BLaER1 (cell line): Measurements from ENCODE around the gene KRT72.

Experiments
- H3K27ac ChIP-seq: shearing (Covaris generic); formaldehyde crosslinking; 2 replicates; pipeline ENCODE4 v1.8.1; 2022
- H3K27me3 ChIP-seq: shearing (Covaris generic); formaldehyde crosslinking; 2 replicates; pipeline ENCODE4 v1.8.1; 2022
- H3K36me3 ChIP-seq: shearing (Covaris generic); formaldehyde crosslinking; 2 replicates; pipeline ENCODE4 v1.8.1; 2022
- H3K4me1 ChIP-seq: shearing (Covaris generic); formaldehyde crosslinking; 2 replicates; pipeline ENCODE4 v1.8.1; 2022
- H3K4me2 ChIP-seq: shearing (Covaris generic); formaldehyde crosslinking; 2 replicates; pipeline ENCODE4 v1.8.1; 2022
- H3K4me3 ChIP-seq: shearing (Covaris generic); formaldehyde crosslinking; 2 replicates; pipeline ENCODE4 v1.8.1; 2022
- H3K9ac ChIP-seq: shearing (Covaris generic); formaldehyde crosslinking; 2 replicates; pipeline ENCODE4 v1.8.1; 2022
- H3K9me3 ChIP-seq: shearing (Covaris generic); formaldehyde crosslinking; 2 replicates; pipeline ENCODE4 v1.8.1; 2022
- H4K20me1 ChIP-seq: shearing (Covaris generic); formaldehyde crosslinking; 2 replicates; pipeline ENCODE4 v1.8.1; 2022
- Cebpa-rat ChIP-seq: shearing (Covaris generic); IDR thresholded peaks from 2 replicates; pipeline ENCODE4 v1.8.1; 2022

KRT72 gene

DNA sequence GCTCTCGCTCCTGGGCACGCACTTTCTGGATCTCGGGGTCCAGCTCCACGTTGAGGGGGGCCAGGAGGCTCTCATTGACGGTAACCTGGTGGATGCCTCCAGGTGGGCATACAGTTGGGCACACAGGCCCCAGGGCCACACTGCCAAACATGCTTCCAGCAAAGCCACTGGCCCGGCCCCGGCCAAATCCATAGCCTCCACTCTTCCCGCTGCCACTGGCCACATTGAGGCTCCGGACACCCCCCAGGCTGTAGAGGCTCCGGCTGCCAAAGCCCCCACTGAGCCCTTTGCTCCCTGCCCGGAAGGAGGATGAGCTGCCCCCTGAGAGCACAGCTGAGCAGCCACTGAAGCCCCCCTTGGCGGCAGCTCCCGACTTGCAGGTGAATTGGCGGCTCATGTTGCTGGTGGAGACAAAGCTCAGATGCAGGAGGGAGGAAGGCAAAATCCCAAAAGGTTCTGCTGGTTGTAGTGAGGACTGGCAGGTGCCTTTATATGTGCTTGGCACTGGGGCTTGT lies 48.5 kb downstream of the KRT72 start, which contains the start of gene KRT71:
KRT71 (minus strand) TSS at position 465 of the 515 bp plus-strand sequence; CDS start at position 397, 68 bp downstream.
- Histone ChIP-seq H3K9me3 (no peaks in the 10 kb centered on the region), H3K36me3 (no peaks in the 10 kb centered on the region), H4K20me1 (no peaks in the 10 kb centered on the region), H3K9ac (no peak within 1 kb of the TSS), H3K4me1 (no peaks in the 10 kb centered on the region), H3K4me2 (no peak within 1 kb of the TSS), H3K4me3 (no peak within 1 kb of the TSS), H3K27ac (no peak within 1 kb of the TSS), H3K27me3 (no peaks in the 10 kb centered on the region)
- TF ChIP-seq Cebpa-rat: no peak

DNA sequence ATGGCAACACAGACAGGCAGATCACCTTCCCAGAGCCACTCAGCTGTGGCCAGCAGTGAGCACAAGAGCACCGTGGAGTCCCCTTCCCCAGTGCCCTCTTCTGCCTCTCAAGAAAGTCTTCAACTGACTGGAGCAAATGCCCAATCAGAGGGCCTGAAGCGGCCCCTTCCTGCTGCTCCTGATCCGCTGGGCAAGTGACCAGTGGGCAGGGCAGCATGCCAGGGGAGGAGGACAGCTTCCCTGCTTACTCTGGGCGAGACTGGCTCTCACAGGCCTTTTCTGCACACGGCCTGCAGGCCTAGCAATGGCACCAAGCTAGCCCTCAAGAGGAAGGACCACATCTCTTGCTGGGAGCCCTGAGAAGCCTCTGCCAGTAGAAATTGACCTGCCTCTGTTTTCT lies 49.2 kb downstream of the KRT72 start:
- Histone ChIP-seq H3K9me3 (no peaks in the 10 kb centered on the region), H3K4me1 (peaks cover 6% of the 10 kb centered on the region; the same call in 1 of the 2 replicates), H4K20me1 (no peaks in the 10 kb centered on the region), H3K36me3 (no peaks in the 10 kb centered on the region), H3K9ac (no peak overlapping the region), H3K27me3 (no peaks in the 10 kb centered on the region), H3K4me2 (no peak overlapping the region), H3K27ac (no peak overlapping the region), H3K4me3 (no peak overlapping the region)
- TF ChIP-seq Cebpa-rat: no peak

DNA sequence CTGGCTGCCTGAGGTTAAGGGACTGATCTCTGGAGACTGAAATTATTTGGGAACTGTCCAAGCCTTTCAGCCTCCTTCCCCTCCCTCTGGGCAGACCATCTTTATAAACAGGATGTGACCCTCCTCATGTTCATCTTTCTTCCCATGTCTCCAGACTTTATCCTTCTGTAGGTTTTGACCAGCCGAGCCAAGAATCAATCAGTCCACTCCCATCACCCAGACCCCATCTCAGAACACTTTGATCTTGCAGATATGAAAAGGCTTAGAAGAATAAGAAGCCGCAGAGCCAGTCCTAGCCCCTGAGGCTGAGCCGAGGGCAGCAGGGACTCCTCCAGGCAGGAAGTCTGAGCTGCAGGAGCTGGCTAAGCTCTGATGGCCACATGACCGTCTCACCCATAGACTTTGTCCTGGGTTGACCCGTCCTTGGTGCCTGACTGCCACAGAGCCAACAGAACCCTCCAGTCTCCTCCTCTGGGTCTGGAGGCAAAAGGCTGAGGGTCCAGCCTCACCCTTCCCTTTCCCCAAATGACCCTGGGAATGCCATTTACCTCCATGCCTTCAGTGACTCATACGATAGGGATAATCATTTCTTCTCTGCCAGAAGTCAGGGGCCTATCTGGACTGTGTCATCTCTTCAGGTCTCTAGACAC lies 49.9 kb downstream of the KRT72 start:
- Histone ChIP-seq H4K20me1 (no peaks in the 10 kb centered on the region), H3K9me3 (no peaks in the 10 kb centered on the region), H3K27me3 (no peaks in the 10 kb centered on the region), H3K4me3 (no peak overlapping the region), H3K4me1 (peaks cover 6% of the 10 kb centered on the region; the same call in 1 of the 2 replicates), H3K4me2 (no peak overlapping the region), H3K27ac (no peak overlapping the region), H3K9ac (no peak overlapping the region), H3K36me3 (no peaks in the 10 kb centered on the region)
- TF ChIP-seq Cebpa-rat: no peak

DNA sequence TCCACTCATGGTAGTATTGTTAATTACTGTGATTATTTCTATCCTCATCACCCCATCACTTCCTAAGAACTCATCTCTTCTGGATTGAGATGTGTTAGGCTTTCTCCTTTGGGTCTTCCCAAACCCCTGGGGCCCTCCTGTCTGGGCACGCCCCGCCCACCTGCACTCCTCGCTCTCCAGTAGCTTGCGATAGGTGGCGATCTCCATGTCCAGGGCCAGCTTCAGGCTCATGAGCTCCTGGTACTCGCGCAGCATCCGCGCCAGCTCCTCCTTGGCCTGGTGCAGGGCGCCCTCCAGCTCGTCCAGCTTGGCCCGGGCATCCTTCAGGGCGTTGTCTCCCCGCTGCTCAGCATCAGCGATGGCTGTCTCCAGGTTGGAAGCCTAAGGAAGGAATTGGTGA lies 55.1 kb downstream of the KRT72 start:
- no peak overlapping the region for H3K4me3 ChIP-seq
- no peaks in the 10 kb centered on the region for H3K27me3 ChIP-seq
- TF ChIP-seq Cebpa-rat: no peak
- peaks cover 6% of the 10 kb centered on the region; the same call in 1 of the 2 replicates for H3K4me1 ChIP-seq
- H3K36me3 ChIP-seq: no peaks in the 10 kb centered on the region
- H3K27ac ChIP-seq: no peak overlapping the region
- no peak overlapping the region for H3K4me2 ChIP-seq
- H4K20me1 ChIP-seq: no peaks in the 10 kb centered on the region
- H3K9me3 ChIP-seq: no peaks in the 10 kb centered on the region
- no peak overlapping the region for H3K9ac ChIP-seq

DNA sequence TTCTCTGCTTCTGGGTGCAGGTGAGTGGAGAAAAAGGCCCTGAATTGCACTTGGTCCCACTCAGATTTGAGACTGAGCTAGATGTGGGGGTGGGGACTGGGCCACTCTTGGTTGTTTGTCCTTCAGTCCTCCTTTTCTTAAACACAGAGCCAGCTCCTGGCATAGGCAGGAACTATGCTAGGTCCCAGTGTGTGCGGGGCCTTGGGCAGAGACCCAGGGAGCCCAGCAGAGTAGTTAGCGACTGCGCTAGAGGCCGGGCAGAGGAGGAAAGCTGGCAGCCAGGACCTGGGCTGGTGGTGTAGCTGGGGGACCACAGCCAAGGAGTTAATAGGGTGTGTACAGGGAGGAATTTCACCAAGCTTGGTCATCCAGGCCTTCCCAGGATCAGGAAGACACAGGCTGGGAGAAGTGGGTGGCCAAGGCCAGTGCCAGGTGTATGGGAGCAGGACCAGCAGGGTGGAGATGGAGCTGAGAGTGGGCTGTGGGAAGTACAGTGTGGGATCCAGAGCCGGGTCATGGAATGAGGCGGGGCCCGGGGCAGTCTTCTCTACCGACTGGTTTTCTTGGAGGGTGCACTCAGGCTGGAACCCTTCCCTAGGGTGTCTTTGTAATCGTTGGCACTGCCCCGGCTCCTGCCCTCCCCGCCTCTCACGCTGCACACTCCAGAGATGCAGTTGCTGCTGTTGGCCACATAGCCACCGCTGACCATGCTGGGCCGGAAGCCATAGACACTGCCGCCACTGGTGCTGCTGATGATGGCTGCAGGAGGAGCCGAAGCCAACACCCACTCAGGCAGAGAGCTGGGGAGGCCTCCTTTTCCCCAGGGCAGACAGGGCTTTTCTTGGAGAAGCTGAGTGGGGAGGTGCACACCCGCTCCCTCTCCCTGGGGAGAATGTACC lies 57.0 kb downstream of the KRT72 start:
- Histone ChIP-seq H3K9ac (no peak overlapping the region), H4K20me1 (no peaks in the 10 kb centered on the region), H3K36me3 (no peaks in the 10 kb centered on the region), H3K4me1 (peaks cover 6% of the 10 kb centered on the region; the same call in 1 of the 2 replicates), H3K4me3 (no peak overlapping the region), H3K27me3 (no peaks in the 10 kb centered on the region), H3K9me3 (no peaks in the 10 kb centered on the region), H3K27ac (no peak overlapping the region), H3K4me2 (no peak overlapping the region)
- TF ChIP-seq Cebpa-rat: no peak

DNA sequence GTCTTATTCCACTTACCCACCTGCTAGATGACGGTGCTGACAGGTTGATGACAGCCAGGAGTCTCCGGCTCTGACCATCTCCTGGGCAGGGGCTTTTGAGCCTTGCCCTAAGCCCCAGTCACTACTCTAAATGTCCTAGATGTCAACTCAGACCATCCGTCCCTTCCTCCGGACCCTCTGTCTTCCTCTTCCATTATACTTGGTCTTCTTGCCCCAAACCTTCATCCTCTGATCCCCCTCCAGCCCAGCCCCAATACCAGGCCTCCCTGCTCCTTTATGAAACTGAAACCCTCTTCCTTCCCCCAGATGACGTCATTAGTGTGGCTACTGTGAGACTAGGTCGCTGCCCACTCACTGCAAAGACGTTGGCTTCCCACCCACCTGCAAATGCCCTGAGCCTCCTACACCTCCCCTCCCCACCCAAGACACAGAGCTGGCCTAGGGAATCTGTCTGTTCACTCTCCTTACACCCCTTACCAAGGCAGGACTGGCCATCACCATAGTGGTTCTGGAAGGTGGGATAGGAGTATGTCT lies 58.4 kb downstream of the KRT72 start:
- no peak for TF ChIP-seq Cebpa-rat
- H3K27me3 ChIP-seq: no peaks in the 10 kb centered on the region
- H3K4me2 ChIP-seq: no peak overlapping the region
- H3K9ac ChIP-seq: no peak overlapping the region
- H3K4me1 ChIP-seq: peaks cover 6% of the 10 kb centered on the region; the same call in 1 of the 2 replicates
- no peak overlapping the region for H3K27ac ChIP-seq
- no peaks in the 10 kb centered on the region for H3K36me3 ChIP-seq
- H3K9me3 ChIP-seq: no peaks in the 10 kb centered on the region
- no peaks in the 10 kb centered on the region for H4K20me1 ChIP-seq
- no peak overlapping the region for H3K4me3 ChIP-seq

DNA sequence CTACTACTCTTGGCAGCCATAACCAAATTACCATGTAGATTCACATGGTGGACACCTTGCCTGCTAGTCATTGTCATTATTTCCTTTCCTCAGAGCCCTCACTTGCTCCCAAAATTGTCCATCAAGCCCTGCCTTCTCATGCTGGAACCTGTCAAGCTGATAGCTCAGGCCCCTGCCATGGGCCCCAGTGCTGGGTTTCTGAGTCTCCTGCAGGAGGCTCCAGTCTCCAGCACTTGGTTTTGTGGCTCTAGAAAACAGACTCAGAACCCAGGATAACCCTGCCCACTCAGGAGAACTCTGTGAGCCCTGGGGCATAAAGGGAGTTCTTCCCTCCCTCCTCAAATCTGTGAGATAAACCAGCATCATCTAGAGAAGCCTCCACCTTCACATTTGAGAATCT lies 59.1 kb downstream of the KRT72 start:
- H3K4me1 ChIP-seq: peaks cover 1% of the 10 kb centered on the region; the same call in 1 of the 2 replicates
- H3K4me3 ChIP-seq: no peak overlapping the region
- no peak overlapping the region for H3K27ac ChIP-seq
- no peak overlapping the region for H3K4me2 ChIP-seq
- H3K9ac ChIP-seq: no peak overlapping the region
- no peaks in the 10 kb centered on the region for H3K36me3 ChIP-seq
- no peaks in the 10 kb centered on the region for H4K20me1 ChIP-seq
- no peaks in the 10 kb centered on the region for H3K27me3 ChIP-seq
- TF ChIP-seq Cebpa-rat: no peak
- no peaks in the 10 kb centered on the region for H3K9me3 ChIP-seq

DNA sequence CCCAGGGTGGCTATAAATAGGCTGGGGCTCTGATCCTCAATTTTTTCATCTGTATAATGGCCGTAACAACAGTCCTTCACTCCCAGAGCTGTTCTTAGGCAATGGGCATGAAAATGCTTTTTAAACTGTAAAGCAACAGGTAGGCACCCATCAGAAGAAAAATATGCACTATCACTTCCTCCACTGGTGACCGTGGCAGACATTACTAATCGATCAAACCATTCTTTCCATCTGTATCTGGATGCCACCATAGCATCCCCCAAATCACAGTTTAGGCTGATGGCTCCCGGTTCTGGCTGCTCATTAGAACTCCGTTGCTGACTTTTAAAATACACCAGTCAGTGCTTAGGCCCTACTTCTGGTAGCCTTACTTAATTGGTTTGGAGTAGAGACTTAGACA lies 59.6 kb downstream of the KRT72 start:
- no peak overlapping the region for H3K9ac ChIP-seq
- no peaks in the 10 kb centered on the region for H3K27me3 ChIP-seq
- H3K4me3 ChIP-seq: no peak overlapping the region
- H3K4me2 ChIP-seq: no peak overlapping the region
- H4K20me1 ChIP-seq: no peaks in the 10 kb centered on the region
- H3K9me3 ChIP-seq: no peaks in the 10 kb centered on the region
- no peaks in the 10 kb centered on the region for H3K36me3 ChIP-seq
- no peak for TF ChIP-seq Cebpa-rat
- H3K27ac ChIP-seq: no peak overlapping the region
- H3K4me1 ChIP-seq: no peaks in the 10 kb centered on the region

DNA sequence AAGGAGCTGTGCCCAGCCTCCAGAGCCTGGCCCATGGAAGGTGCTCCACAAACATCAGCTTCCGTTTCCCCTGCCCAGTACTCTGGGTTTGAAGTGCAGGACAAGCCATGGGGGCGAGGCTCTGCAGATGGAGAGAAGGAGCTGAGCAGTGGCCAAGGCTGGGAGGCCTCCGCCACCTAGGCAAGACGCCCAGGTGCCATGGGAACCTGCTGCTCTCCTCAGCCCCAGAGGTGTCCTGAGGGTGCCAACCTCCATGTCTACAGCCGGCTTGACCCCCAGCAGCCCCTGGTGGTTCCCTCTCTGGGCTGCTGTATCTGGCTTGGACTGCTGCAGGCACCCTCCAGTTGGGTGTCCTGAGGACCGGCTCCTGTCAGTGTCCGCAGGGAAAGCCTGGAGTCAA lies 60.7 kb downstream of the KRT72 start:
- H3K27me3 ChIP-seq: no peaks in the 10 kb centered on the region
- H3K4me1 ChIP-seq: no peaks in the 10 kb centered on the region
- H3K9ac ChIP-seq: no peak overlapping the region
- no peak for TF ChIP-seq Cebpa-rat
- H3K4me3 ChIP-seq: no peak overlapping the region
- H3K27ac ChIP-seq: no peak overlapping the region
- H3K9me3 ChIP-seq: no peaks in the 10 kb centered on the region
- H3K4me2 ChIP-seq: no peak overlapping the region
- no peaks in the 10 kb centered on the region for H3K36me3 ChIP-seq
- H4K20me1 ChIP-seq: no peaks in the 10 kb centered on the region

DNA sequence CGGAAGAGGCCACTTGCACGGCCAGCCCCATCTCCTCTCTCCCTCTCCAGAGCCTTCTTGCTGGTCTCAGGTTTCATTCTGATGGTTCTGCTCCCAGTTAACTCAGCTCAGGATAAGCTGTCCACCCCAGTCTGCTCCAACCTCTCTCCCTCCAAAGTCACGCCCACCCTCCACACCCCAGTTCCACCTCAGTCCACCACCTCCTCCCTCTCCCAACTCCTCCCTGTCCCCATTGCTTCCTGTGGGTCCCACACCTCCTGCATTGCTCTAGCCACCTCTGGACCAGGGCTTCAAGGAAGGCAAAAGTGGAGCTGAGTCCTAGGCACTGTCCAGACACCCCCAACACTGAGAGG lies 61.5 kb downstream of the KRT72 start:
- no peak overlapping the region for H3K4me3 ChIP-seq
- H3K4me1 ChIP-seq: no peaks in the 10 kb centered on the region
- no peaks in the 10 kb centered on the region for H3K9me3 ChIP-seq
- no peak overlapping the region for H3K9ac ChIP-seq
- no peaks in the 10 kb centered on the region for H4K20me1 ChIP-seq
- no peaks in the 10 kb centered on the region for H3K27me3 ChIP-seq
- no peak overlapping the region for H3K4me2 ChIP-seq
- TF ChIP-seq Cebpa-rat: no peak
- no peaks in the 10 kb centered on the region for H3K36me3 ChIP-seq
- no peak overlapping the region for H3K27ac ChIP-seq
